Measurements from ENCODE around the gene CDH15.

CDH15 gene

DNA sequence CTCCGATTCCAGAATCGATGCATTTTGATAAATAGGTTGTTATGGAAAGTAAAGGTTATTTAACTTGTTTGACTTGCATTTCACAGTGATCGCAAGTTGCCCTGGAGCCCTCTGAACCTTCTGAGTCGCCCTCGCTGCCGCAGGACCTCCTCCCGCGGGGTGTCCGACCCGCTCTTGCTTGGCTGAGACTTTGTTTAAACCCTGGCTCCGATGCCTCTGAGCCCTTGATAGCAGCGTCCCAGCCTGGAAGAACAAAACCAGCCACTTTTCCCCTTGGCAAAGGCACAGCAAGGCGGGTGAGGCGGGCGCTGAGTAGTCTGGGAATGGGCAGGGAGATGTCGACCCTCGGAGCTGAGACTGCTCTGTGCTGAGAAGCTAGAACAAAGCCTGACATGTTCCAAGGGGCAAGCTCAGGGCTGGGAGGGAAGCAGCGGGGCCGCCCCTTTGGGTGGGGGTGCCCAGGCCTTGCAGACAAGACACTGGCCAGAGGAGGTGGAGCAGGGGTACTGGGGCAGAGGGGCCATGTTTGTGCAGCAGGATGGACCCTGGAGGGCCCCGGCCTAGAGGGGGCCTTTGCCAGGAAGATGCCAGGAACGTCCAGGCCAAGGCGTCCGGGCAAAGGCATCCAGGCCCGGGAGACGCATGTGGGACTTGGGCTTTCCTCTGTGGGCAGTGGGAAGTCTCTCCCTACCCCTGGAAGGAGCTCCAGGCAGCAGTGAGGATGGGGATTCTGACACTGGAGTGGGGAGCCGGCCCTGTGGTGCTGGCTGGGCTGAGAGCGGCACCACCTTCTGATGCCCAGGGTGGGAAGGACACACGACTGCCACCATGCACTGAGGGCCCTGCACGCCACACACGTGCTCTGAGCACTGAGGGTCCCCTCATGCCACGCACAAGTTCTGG, 30.3 kb upstream of the CDH15 start:
- DNase-seq (ENCODE audit: low read depth), result no peak

DNA sequence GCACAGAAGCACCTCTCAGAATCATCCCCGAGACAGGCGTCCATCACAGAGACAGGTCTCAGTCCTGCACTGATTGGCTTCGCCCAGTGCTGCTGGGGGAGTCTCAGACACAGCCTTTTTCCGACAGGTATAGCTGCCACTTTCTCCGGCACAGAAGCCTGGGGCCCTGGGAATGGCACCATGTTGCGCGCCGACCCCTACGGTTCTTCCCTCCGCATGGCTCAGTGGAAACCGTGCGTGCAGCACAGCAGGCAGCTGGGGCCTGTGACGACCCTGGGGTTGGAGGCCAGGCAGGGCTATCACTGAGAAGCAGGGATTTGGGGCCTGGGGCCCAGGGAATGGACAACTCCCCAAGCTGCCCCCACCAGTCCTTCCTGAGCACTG, 29.7 kb upstream of the CDH15 start:
- no peak for DNase-seq (ENCODE audit: low read depth)

DNA sequence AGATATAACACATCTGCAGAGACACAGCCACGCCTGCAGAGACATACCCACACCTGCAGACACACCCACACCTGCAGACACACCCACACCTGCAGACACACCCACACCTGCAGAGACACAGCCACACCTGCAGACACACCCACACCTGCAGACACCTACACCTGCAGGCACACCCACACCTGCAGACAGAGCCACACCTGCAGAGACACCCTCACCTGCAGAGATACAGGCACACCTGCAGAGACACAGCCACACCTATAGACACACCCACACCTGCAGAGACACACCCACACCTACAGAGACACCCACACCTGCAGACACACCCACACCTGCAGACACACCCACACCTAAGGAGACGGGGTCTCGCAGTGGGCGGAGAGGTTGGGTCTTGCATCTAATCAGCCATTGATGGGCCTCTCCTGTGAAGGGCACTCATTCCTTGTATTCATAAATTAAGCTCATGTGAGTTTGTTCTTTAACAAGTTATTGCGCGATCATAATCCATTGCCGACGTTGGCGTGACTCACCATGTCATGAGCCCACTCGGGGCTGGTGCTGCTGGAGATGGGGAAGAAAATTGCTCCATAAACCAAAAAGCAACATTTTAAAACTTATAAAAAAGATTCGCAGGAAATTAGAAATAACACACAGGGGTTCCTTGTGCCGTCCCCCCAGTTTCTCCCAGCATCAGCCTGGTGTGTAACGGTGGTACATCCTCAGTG, 28.9 kb upstream of the CDH15 start:
- no peak for DNase-seq (ENCODE audit: low read depth)

DNA sequence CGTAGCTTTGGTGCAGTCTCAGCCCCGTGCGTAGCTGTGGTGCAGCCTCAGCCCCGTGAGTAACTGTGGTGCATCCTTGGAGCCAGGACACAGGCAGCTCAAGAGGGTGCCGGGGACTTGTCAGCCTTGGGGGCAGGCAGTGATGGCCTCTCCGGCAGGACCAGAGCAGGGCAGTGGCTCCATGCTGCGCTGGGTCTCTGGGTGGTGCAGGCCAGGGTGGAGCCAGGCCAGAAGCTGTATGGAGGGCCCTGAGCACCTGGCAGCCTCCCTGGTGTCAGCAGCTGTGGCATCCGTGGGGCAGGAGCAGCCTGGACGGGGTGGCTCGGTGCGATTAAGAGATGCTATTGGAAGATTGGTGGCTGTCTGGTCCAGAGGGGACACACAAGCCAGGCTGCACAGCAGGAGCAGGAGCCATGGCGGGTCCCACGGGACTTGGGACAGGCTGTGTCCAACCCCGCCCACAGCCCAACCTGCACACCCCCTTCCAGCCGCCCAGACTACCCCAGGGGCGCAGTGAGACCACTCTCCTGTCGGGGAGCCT, 28.3 kb upstream of the CDH15 start:
- no peak for DNase-seq (ENCODE audit: low read depth)

DNA sequence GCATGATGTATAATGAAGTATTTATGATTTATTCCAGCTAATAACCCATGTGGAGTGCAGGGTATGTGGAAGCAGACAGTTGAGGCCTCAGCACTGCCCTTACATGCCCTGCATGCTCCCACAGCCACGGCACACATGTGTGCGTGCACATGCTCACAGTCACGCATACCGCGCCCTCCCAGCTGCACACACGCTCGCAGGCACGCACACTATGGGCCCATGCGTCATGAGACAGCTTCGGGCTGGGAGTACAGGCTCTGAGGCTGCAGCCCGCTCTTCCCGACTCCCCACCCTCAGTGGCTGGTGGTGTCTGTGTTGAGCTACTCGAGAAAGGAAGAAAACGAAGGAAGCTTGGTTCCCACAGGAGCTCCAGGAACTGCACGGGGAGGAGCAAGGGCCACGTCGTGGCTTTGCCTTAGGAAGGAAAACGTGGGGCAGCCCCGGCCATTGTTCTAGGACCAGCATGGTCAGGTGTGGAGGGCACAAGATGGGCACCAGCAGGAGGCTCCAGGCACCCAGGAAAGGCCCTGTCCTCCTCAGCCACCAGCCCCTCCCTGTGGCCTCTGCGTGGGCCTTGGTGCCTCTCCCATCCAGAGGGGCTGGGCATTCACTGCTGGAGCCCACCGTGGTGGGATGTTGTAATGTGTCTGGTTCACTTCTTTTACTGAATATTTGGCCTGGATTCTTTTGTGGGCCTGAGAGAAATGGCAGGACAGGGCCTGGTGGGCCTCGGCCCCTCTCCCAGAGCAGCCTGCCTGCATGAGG, 27.5 kb upstream of the CDH15 start:
- DNase-seq (ENCODE audit: low read depth), result no peak

DNA sequence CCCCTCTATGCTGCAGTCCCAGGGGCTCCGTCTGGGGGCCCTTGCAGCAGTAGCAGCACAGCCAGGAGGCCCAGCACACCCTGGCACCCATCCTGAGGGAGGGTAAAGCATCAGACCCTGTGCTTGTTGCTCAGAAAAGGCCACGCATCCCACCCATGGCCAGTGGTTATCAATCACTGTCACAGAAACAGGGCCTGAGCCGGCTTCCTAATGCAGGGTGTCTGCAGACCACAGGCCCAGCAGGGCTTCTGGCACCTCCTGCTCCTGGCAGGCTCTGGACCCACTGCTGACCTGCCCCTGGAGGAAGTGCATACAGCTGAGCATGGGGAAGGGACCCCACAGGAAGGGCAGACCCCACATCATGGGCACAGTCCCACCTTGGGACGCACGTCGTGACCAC, 26.9 kb upstream of the CDH15 start:
- DNase-seq (ENCODE audit: low read depth), result no peak

DNA sequence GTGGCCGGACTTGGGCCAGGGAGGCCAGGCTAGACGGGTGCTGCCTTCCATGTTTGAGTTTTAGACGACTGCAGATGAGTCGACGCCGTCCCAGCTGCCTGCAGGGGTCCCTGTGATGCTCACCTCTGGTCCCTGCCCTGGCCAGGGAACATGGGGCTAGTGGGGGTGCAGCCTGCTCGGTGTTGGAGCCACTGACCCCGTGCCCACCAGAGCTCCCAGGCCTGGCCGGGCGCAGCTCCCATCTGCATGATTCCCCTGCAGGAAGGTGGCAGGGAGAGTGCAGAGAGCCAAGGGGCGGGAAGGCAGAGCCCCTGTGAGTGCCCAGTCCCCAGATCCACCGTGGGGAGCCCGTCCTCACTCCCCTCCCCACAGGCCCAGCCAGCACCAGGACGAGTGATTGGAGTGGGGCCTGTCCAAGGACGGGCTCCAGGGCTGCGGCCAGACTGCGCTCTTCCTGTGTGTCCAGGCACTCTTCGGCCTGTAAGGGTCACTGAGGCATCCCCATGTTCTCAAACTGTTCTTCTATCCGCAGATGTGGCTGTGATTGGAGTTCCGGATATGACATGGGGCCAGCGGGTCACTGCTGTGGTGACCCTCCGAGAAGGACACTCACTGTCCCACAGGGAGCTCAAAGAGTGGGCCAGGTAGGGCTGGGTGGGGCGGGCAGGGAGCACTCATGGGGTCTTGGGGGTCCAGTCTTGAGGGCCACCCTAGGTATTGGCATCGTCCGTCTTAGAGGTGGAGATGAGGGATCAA, 26.0 kb upstream of the CDH15 start:
- DNase-seq (ENCODE audit: low read depth), result no peak

DNA sequence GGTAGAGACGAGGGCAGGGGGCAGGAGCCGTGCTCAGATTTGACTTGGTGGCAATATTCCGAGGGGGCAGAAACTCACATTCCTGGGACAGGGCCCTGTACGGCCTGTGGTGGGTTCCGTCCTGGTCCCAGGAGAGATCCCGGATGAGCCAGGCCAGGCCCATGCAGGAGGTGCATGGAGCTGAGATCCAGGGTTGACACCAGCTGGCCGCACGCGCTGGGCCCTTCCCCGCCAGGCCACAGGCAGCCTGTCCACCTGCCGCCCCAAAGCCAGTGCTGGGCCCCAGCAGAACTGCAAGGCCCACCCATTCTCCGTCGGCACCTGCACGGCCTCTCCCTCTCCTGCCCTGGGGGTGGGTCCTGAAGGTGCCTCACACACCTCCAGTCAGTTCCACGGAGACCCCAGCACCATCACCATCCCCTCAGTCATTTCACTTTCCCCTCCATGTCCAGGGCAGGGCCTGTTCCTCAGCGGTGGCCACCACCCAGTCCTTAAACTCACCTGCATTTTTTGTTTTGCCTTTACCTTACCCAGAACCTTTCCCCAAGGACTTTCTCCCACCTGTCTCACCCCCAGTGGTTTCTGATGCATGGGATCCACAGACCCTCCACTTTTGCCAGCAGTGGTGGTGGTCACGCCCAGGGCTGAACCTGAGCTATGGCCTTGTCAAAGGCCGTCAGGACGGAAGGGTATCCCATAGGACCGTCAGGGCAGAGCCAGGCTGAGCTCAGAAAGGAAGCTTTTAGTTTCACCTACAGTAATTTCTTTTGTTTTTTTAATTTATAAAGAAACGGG, 25.1 kb upstream of the CDH15 start:
- no peak for DNase-seq (ENCODE audit: low read depth)

DNA sequence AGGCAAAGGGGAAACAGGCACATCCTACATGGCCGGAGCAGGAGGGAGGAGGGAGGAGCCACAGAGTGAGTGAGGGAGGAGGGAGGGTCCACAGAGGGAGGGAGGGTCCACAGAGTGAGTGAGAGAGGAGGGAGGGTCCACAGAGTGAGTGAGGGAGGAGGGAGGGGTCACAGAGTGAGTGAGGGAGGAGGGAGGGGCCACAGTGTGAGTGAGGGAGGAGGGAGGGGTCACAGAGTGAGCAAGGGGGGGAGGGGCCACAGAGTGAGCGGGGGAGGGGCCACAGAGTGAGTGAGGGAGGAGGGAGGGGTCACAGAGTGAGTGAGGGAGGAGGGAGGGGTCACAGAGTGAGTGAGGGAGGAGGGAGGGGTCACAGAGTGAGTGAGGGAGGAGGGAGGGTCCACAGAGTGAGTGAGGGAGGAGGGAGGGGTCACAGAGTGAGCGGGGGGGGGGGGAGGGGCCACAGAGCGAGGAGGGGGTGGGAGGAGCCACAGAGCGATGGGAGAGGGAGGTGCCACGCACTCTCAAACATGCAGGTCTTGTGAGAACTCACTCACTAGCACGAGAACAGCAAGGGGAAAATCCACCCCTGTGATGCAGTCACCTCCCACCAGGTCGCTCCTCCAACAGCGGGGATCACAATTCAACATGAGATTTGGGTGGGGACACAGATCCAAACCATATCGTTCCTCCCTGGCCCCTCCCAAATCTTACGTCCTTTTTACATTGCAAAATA, 24.3 kb upstream of the CDH15 start:
- no peak for DNase-seq (ENCODE audit: low read depth)

DNA sequence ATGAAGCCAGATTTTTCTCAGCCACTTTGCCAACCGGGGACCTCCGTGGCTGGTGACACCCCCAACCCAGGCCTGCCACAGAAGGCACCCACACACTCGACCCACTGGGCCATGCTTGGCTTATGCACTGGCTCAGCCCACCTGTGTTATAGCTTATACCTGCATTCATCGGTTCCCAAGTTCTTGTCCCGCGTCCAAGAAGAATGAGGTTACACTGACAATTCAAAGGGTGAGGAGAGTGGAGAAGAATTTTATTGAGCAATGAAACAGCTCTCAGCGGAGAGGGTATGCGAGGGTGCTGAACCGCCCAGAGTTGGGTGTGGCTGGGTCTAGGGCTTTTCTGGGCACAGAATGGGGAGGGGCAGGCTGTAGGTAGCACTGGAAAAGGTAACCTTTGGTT, 22.2 kb upstream of the CDH15 start:
- DNase-seq (ENCODE audit: low read depth), result no peak

DNA sequence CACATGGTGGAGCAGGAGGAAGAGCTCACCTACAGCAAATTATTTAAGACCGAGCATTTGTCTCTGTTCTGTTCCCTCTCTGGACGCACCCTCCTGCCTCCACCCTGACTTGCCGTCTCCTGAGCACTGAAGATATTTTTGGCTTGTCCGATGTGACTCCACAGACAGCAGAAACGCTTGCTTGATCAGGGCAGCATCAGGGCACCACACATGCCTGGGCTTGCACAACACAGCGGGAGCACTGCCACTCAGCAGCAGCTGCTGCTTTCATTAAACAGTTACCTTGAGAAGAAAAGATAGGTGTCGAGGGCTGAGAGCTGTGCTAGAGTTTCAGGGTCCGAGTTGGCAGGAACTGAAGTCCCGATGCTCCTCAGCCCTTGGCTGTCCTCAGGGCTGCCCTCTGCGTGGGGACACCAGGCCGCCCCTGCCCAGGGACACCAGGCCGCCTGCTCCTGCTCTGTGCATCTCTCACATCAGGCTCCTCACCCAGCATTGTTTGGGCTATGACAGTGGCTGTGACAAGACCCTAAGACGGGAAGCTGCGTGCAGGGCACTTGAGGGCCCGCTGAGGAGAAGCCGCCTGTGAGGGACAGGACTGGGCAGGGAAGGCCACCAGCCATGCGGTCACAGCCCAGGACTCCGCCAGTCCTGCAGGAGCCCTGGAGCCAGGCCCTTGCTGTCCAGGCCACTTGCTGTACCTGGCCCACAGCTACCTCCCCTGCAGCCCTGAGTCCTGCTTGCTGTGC, 21.3 kb upstream of the CDH15 start:
- DNase-seq (ENCODE audit: low read depth), result no peak

DNA sequence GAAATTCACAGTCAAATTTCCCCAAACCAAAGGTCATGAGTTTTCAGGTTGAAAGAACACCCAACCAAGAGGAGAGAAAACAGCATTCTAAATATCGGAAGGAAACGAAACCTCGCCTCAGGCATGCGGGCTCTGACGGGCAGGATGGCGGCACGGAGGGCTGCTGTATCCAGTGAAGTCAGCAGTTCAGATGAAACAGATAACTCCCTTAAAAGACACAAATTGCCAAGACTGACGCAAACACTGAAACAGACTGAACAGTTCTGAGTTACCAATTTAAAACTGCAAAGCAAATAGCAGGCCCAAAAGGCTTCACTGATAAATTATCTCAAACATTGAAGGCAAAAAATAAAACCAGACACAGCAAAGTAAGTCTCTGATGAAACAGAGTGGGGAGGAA, 20.6 kb upstream of the CDH15 start:
- DNase-seq (ENCODE audit: low read depth), result no peak

DNA sequence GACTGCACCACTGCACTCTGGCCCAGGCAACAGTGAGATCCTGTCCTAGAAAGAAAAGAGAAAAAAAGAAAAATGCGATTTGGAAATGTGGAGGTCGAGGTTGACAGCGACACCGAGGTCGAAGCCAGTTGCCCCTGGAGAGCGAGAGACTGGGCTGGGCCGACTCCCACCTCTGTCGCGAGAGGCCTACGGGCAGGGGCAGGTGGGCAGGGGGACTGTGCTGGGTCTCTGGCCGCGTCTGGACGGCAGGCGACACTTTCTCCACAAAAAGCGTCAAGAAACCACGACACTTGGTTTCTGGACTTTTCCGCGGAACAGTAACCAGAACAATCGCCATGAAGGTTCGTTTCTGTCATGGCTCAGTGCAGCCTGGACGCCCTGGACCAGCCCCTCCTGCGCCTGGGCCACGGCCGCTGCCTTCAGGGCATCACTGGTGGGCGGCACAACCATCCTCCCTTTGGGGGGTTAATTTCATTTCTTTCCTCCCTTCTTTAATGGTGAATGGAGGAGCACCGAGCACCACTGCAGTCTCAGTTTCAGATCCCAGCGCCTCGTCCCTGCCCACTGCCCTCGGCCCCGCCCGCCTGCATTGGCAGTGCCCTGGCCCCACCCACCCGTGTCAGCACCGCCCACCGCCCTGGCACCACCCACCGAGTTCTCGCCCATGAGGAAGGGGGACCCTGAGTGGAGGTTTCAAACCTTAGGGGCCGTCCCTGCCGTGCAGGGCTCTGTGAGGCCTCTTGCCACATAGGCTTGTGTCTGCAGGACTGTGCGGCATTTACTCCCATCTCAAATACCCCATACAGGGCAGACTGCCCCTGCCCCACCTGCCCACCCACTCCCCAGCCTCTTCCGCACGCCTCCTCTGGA, 18.5 kb upstream of the CDH15 start:
- no peak for DNase-seq (ENCODE audit: low read depth)

DNA sequence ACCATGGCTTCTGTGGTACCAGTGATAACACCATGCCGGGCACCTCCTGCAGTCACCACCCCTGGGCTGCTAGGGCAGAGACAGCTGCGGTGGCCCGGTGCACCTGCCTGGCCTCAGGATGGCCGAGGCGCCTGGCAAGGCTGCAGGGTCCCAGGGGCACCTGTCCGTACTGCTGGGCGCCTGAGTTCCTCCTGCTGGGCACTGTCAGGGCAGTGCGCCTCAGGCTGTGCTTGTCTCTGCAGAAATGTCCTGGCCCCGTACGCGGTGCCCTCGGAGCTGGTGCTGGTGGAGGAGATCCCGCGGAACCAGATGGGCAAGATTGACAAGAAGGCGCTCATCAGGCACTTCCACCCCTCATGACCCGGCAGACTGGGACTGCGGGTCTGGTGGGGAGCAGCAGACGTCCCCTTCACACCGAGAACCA, 17.7 kb upstream of the CDH15 start:
- no peak for DNase-seq (ENCODE audit: low read depth)

DNA sequence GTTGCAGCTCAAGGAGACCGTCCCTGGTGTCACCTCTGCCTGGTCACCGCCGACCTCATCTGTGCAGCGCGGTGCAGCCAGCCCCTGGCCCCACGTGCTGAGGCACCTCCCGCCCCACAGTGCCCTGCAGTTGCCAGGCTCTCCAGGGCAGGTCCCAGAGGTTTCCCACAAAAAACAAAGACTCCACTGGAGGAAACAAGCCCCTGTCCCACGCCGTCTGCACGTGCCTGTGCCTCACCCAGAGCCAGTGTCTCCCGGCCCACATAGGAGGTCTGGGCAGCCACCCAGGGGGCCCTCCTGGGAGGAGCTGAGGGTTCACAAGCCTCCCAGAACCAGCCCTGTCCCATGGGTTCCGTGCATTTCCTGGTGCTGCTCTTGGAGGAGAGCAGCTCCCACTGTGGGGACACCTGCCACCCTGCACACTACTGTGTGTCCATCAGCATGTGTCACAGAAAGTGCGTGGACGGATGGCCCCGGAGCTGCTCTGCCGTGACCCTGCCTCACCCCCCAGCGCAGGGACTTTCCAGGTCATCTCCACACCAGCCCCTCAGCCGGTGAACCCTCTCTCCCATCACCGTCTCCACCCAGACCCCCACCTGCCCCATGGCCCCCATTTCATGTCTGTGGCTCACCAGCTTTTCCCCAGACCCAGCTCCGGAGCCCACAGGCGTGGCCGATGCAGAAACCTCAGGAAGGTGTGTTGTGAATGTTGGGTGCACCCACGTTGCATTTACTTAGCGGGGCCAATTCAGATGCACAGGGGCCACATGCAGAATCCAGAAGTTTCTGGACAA, 17.0 kb upstream of the CDH15 start:
- no peak for DNase-seq (ENCODE audit: low read depth)

DNA sequence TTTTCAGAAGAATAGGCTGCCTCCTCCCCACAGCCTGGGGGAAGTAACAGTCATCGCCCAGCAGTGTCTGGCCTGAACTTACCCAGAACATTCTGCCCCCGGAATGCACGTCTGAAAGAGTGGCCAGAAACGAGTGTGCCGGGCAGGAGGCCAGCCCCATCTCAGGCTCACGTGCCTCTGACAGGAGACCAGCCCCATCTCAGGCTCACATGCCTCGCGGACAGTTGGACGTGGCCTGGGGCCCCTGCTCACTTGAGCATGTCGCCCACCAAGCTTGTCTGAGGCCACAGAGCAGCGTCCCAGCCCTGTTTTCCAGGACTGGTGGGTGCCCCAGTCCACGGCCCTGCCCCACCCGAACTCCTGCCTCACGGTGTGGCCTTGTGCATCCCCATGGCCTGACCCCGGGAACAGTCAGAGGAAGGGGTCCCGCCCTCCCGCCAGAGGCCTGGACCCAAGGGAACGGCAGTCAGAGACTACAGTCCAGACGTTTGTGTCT, 16.3 kb upstream of the CDH15 start:
- no peak for DNase-seq (ENCODE audit: low read depth)

All from CMK (cell line).